K562 (cell line): ENCODE data around the gene CSNK1D. TPM values are rescaled to one million over a fixed set of nuclear protein-coding genes. Genes with fewer than 3 reads are reported as not detected.

Experiments used
- ATAC-seq: fragments of 200-7000 bp; cut with Tn5 transposase; 3 replicates; pipeline ENCODE4 v1.9.1; 2020; ENCODE audit warnings: moderate library complexity
- BruUV-seq: library from RNA; stranded (reverse); fragments of 400-500 nt; replicated peaks from 2 replicates; lab custom pipeline; 2021; lab: Mats Ljungman, UMichigan
- CTCF ChIA-PET: fragments of 300-600 bp; formaldehyde crosslinking; extraction: SDS; loops from one replicate; lab custom pipeline; 2021; ENCODE audit warnings: low intra/inter-chr PET ratio; lab: Yijun Ruan, JAX
- POLR2A ChIA-PET: fragments of 300-600, 350-650 bp; sonication (Branson Sonifier 250); formaldehyde crosslinking; extraction: SDS; loops from one replicate; lab custom pipeline; 2021; ENCODE audit warnings: antibody characterized with exemption, inconsistent platforms; lab: Yijun Ruan, JAX
- DNase-seq, 4 experiments: peaks; one replicate each; pipeline versions ENCODE4 v3.0.0 to v3.0.0-alpha.2; 2011 to 2018; ENCODE audit warnings: low spot score in 3 of 4, mixed read lengths in 3 of 4; ENCODE audit errors: extremely low read depth in 1 of 4
- FAIRE-seq: peaks from 2 replicates; lab custom pipeline; 2011; peaks lifted over from hg19 to GRCh38; lab: Jason Lieb, UNC
- H2AFZ ChIP-seq: 2 replicates; pipeline ENCODE4 v1.6.0; 2011; ENCODE audit warnings: low read depth, low read length, control low read depth, inconsistent platforms
- H3K27ac ChIP-seq: fragments of 200-600 bp; 3 replicates; pipeline ENCODE4 v1.8.0; 2011; ENCODE audit warnings: low read depth, mild to moderate bottlenecking, control low read depth, inconsistent platforms, low read length, moderate library complexity, mixed read lengths; ENCODE audit errors: extremely low read depth
- H3K27me3 ChIP-seq, 2 experiments: fragments of 300-600 bp in 1 of 2; 2 replicates in 1 of 2; 3 replicates in 1 of 2; pipeline versions ENCODE4 v1.6.0 to v1.8.0; 2011; ENCODE audit warnings: inconsistent platforms in 2 of 2, low read length in 2 of 2, mild to moderate bottlenecking in 1 of 2, mixed read lengths in 1 of 2, moderate library complexity in 1 of 2; ENCODE audit not compliant: control insufficient read depth in 2 of 2, insufficient read depth in 2 of 2
- H3K36me3 ChIP-seq: fragments of 300-600 bp; 3 replicates; pipeline ENCODE4 v1.8.0; 2011; ENCODE audit warnings: mild to moderate bottlenecking, low read length, inconsistent platforms; ENCODE audit not compliant: control insufficient read depth, insufficient read depth
- H3K4me1 ChIP-seq, 2 experiments: fragments of 200-600 bp in 1 of 2; replicated peaks in 1 of 2; 2 replicates in 1 of 2; 3 replicates in 1 of 2; pipeline versions ENCODE4 v1.5.1 to v1.8.0; 2011; ENCODE audit warnings: inconsistent platforms in 2 of 2, low read length in 2 of 2, mild to moderate bottlenecking in 1 of 2, mixed read lengths in 1 of 2, moderate library complexity in 1 of 2; ENCODE audit not compliant: control insufficient read depth in 2 of 2, insufficient read depth in 2 of 2
- H3K4me2 ChIP-seq: 2 replicates; pipeline ENCODE4 v1.6.1; 2011; ENCODE audit warnings: low read length, control low read depth, inconsistent platforms, mixed read lengths; ENCODE audit not compliant: insufficient read depth
- H3K4me3 ChIP-seq: fragments of 200-600 bp; sonication (generic), shearing (Covaris generic); 2 replicates; pipeline ENCODE4 v1.5.1; 2016; ENCODE audit warnings: control low read depth, inconsistent platforms
- H3K79me2 ChIP-seq: fragments of 200-600 bp; 3 replicates; pipeline ENCODE4 v1.8.0; 2011; ENCODE audit warnings: low read length, inconsistent platforms; ENCODE audit not compliant: control insufficient read depth, insufficient read depth
- H3K9ac ChIP-seq, 2 experiments: 2 replicates each; pipeline versions ENCODE4 v1.6.0 to v1.6.1; 2011; ENCODE audit warnings: low read depth in 2 of 2, low read length in 2 of 2, control low read depth in 1 of 2, inconsistent platforms in 1 of 2, mild to moderate bottlenecking in 1 of 2, mixed read lengths in 1 of 2; ENCODE audit not compliant: insufficient read depth in 1 of 2
- H3K9me1 ChIP-seq: one replicate; pipeline ENCODE4 v1.6.0; 2011; ENCODE audit warnings: inconsistent platforms, mild to moderate bottlenecking, low read length, moderate library complexity; ENCODE audit not compliant: control insufficient read depth, insufficient read depth
- H3K9me3 ChIP-seq: replicated peaks from 2 replicates; pipeline ENCODE4 v1.5.1; 2011; ENCODE audit warnings: low read depth, low read length, inconsistent platforms; ENCODE audit not compliant: control insufficient read depth, insufficient read depth
- H4K20me1 ChIP-seq: replicated peaks from 2 replicates; pipeline ENCODE4 v1.6.1; 2011; ENCODE audit warnings: low read length, inconsistent platforms, mixed read lengths; ENCODE audit not compliant: control insufficient read depth, insufficient read depth
- ARID3A ChIP-seq: IDR thresholded peaks from 2 replicates; pipeline ENCODE4 v1.6.1; 2012; ENCODE audit warnings: low read depth, low read length, improper control_type of control experiment, borderline replicate concordance
- GATA2 ChIP-seq: sonication (generic); formaldehyde crosslinking; IDR thresholded peaks from 2 replicates; pipeline ENCODE4 v1.4.0; 2020; ENCODE audit warnings: mild to moderate bottlenecking, missing genetic modification reagents
- MAX ChIP-seq: sonication (generic); formaldehyde crosslinking; IDR thresholded peaks from 2 replicates; pipeline ENCODE4 v1.9.0; 2022; ENCODE audit warnings: mild to moderate bottlenecking, missing genetic modification reagents
- USF1 ChIP-seq: sonication (generic); formaldehyde crosslinking; IDR thresholded peaks from 2 replicates; pipeline ENCODE4 v1.9.0; 2022; ENCODE audit warnings: mild to moderate bottlenecking, missing genetic modification reagents
- ZNF12 ChIP-seq: sonication (generic); formaldehyde crosslinking; IDR thresholded peaks from 2 replicates; pipeline ENCODE4 v1.4.0; 2020; ENCODE audit warnings: mild to moderate bottlenecking, missing genetic modification reagents
- ZNF134 ChIP-seq: fragments of 250-450 bp; sonication (Bioruptor Pico); conservative IDR thresholded peaks from 2 replicates; pipeline ENCODE4 v1.4.0; 2020
- WGBS: fragments of 100-300 bp; shearing (Covaris generic); methylation state at CpG from one replicate; pipeline ENCODE4 v1.1.6; 2016; ENCODE audit warnings: low coverage, mixed read lengths; ENCODE audit not compliant: insufficient coverage; ENCODE audit errors: missing lambda C conversion rate; 5-methylcytosine and 5-hydroxymethylcytosine counted together
- in situ Hi-C: fragments of 300-500 bp; cut with MboI; formaldehyde crosslinking; loops from 4 replicates; pipeline ENCODE4 v1.15.0; 2018; ENCODE audit warnings: inconsistent platforms, mixed read lengths
- intact Hi-C: fragments of 100-400 bp; cut with micrococcal nuclease; formaldehyde crosslinking; loops from 2 replicates; pipeline ENCODE4 v1.14.2; 2022
- polyA plus RNA-seq, 8 experiments: library from polyadenylated mRNA; depleted of rRNA in 4 of 8; stranded (reverse) in 5 of 8; unstranded in 3 of 8; fragments of >200 nt; fragmentation: Nextera tagmentation in 2 of 8; fragmentation: Illumina TruSeq in 1 of 8; extraction: Ambion mirVana in 2 of 8; extraction: Trizol in 1 of 8; gene quantifications; 2 replicates each; pipeline versions ENCODE4 v1.2.1 to v1.2.3, GENCODE V29; 2011 to 2014; ENCODE audit warnings: inconsistent platforms in 1 of 8, missing spikeins in 1 of 8
- total RNA-seq, 7 experiments: library from RNA; depleted of rRNA in 6 of 7; stranded (reverse); fragments of >200 nt in 6 of 7; fragmentation: Illumina TruSeq in 2 of 7; extraction: Trizol in 2 of 7; gene quantifications; 2 replicates each; pipeline versions ENCODE4 v1.2.1 to v1.2.3, GENCODE V29; 2011 to 2021; ENCODE audit warnings: low replicate concordance in 1 of 7

CSNK1D gene
- total and polyA plus RNA-seq, 9 of the 15 experiments (the other 6 are each of a cell fraction or from before 2014, with no cell fraction given): 6.5 to 133 (median 41.3) TPM

- TF ChIP-seq GATA2 (CRISPR knock-in tag) (no peak), MAX (CRISPR knock-in tag) (peak; percentile 80), USF1 (CRISPR knock-in tag) (peak; percentile 34; the same call in 1 of the 2 replicates)
Observed at GRCh38 chr17:82281502-82282238, 8.2 kb upstream of the CSNK1D start (continued).

GRCh38 chr17:82281076-82281475 is 7.6 kb upstream of the CSNK1D start:
- peaks cover 5 to 46% of the 10 kb centered on the region in 2 experiments; a peak in 3 of 5 replicates for H3K4me1 ChIP-seq
- intact Hi-C loops: no loop called here
- H2AFZ ChIP-seq: no peak overlapping the region
- 47% methylated on average over 7 of the region's 7 CpGs for WGBS
- TF ChIP-seq ZNF12 (CRISPR knock-in tag) (no peak), ARID3A (no peak), ZNF134 (CRISPR knock-in tag) (0 out of 2 replicates have a peak, but pooled peaks have one; percentile 33)
- TF ChIP-seq, all 486 proteins: peak for 1
- in situ Hi-C loops: no loop called here
- no peaks in the 10 kb centered on the region for H3K9me3 ChIP-seq
- no peaks in the 10 kb centered on the region for H4K20me1 ChIP-seq
- CTCF ChIA-PET: interaction anchor here (0.7 kb wide), 1 partner anchor 182 kb away, joined by 3 read pairs; no protein-coding TSS in a partner anchor
- no TSS peak for BruUV-seq
- no peak for DNase-seq
- H3K79me2 ChIP-seq: no peaks in the 10 kb centered on the region
- no peak for FAIRE-seq
- no peak for ATAC-seq
- no peak overlapping the region; the same call in 2 of the 3 replicates for H3K27ac ChIP-seq
- no peak overlapping the region for H3K4me3 ChIP-seq
- no peaks in the 10 kb centered on the region for H3K27me3 ChIP-seq
- no peaks in the 10 kb centered on the region for H3K36me3 ChIP-seq
- no peaks in the 10 kb centered on the region for H3K9me1 ChIP-seq
- POLR2A ChIA-PET: interaction anchor here (0.6 to 1.3 kb wide), 3 partner anchors 9 to 10 kb away, joined by 3 to 5 read pairs (median 4); no protein-coding TSS in a partner anchor
- no peak overlapping the region for H3K4me2 ChIP-seq
- H3K9ac ChIP-seq: peak overlapping the region in 1 of 2 experiments; percentile 66; a peak in 1 of 4 replicates
